A549 (cell line): ENCODE results near the gene GRIN2C.

Experiments
- BHLHE40 ChIP-seq: IDR thresholded peaks from 2 replicates; pipeline ENCODE4 v1.6.1; 2012; ENCODE audit warnings: low read depth, low read length, inconsistent platforms
- NR3C1 ChIP-seq: fragments of >200 bp; sonication (Bioruptor Twin); formaldehyde crosslinking; IDR thresholded peaks from 3 replicates; pipeline ENCODE4 v1.6.1; 2017

- TF ChIP-seq BHLHE40: no peak
- TF ChIP-seq NR3C1: no peak
Measured at GRCh38 chr17:74862919-74863318, 3.2 kb upstream of the GRIN2C start.
